Sciatic nerve (tissue), 2 donors: ENCODE results near the gene DCLK3. TPM values are rescaled to one million over a fixed set of nuclear protein-coding genes. Genes with fewer than 3 reads are reported as not detected.

Experiments used
- ATAC-seq: fragments of 200-7000 bp; cut with Tn5 transposase; one replicate; pipeline ENCODE4 v1.9.1; 2020; ENCODE audit warnings: mild to moderate bottlenecking, moderate library complexity
- DNase-seq: peaks from one replicate; pipeline ENCODE4 v3.0.0-alpha.2; 2020; ENCODE audit warnings: low spot score
- intact Hi-C: fragments of 100-400 bp; cut with DNase I; formaldehyde crosslinking; loops from one replicate; pipeline ENCODE4 v1.14.2; 2022
- total RNA-seq: library from RNA; stranded (reverse); fragmentation: NEBNext Ultra II Directional; extraction: Animal tissue kit (Norgen Biotek cat#: 25700); gene quantifications from one replicate; pipeline ENCODE4 v1.2.1, GENCODE V29; 2021
- donor health status: DM: no; HTN: no; CAD: no.
- donor health status: DM: no; HTN: no; CAD: no.

DCLK3 gene
- total RNA-seq, 1 donor from 2014 or later, result 57.7 TPM

DNA sequence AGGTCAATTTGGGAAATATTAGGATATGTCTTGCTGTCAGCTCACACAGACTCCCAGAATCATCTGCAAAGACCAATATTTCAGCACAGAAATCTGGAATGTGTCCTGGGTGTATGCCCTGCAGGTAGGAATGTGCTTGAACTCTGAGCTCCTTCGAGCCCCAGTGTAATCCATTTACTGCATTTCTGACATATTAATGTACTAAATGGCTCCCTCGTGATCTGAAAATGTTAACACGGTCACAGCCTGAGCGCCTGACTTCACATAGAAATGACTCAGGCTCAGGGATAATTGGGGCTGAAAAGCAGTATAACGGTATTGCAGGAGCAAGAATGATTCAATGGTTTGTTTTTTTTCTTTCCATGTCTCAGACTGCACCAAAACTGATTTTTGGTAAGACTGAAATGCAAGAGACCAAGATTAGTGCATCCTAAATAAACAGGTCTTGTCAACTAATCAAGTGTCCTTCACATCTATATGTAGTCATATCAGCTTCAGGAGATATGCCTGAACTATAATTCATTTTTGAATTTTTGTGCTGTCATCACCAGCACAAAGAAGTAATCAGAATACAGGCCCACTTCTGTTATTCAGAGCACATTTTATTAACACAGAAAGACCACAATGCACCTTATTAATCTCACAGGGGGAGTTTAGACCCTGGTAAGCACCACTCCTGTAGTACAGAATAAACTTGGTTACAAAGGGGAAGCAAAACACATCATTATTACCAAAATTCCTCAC is 49.8 kb downstream of the DCLK3 start:
- DNase-seq (no peak), ATAC-seq (no peak)
- intact Hi-C loops, result no loop called here

DNA sequence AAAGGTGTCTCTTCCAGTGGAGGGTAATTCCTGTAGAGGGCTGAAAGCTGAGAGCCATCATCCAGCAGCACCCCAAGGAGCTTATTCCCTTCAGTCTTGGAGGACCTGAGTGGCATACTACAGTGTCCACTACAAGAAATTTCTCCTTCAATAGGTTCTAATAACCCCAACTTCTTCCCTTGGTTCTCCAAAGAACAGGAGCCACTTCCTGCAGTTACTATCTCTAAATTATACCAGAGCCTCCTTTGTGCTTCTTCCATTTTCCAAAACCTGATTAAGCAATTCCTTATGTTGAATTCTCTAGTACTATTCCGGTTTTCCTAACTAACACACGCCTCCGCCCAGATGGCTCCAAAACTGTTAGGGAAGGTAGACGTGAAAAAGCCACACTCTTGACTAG is 50.4 kb downstream of the DCLK3 start:
- intact Hi-C loops, result no loop called here
- DNase-seq (no peak), ATAC-seq (no peak)

DNA sequence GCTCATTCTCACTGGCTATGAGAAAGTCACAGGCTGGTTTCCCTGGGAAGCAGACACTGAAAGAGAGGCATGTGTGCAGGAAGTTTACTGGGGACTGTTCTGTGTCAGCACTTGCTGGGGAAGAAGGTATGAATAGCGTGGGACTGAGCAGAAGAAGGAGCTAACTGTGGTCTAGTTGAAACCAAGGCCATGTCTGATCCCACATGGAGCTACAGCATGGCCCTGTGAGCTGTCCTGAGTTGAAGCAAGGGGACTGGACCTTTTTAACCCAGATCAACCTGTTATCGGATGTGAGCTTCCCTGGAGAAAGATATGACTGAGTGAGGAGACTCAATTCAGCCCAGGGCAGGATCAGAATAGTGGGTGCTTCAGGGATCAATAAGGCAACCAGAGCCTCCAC is 53.7 kb downstream of the DCLK3 start:
- intact Hi-C loops, result no loop called here
- ATAC-seq, result no peak
- DNase-seq, result no peak

DNA sequence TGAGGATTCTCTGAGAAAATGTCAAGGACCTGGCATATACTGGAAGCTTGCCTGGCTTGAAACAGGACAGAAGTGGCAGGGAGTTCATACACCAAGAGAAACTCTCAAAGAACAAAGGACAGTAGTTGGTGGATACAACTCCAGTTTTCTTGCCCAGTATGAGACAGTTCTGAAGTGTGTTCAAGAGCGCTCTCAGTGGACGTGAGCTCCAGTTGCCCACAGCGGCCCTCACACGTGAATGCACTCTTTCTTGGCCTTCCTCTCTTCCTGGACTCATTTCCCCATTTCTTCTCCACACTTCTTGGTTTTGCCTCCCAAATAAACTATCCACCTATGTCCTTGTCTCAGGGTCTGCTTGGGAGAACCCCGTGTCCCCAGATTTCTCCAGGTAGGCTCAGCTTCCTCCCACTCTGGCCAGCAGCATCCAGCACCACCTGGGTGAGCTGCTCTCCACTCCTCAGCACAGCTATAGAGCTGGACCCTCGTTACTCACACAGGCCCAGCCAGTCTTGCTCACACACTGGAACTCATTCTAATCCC is 54.5 kb downstream of the DCLK3 start:
- intact Hi-C loops, result loop anchor here (10.0 kb wide), 1 partner anchor 735 kb away; no protein-coding TSS in a partner anchor
- DNase-seq (no peak), ATAC-seq (no peak)

DNA sequence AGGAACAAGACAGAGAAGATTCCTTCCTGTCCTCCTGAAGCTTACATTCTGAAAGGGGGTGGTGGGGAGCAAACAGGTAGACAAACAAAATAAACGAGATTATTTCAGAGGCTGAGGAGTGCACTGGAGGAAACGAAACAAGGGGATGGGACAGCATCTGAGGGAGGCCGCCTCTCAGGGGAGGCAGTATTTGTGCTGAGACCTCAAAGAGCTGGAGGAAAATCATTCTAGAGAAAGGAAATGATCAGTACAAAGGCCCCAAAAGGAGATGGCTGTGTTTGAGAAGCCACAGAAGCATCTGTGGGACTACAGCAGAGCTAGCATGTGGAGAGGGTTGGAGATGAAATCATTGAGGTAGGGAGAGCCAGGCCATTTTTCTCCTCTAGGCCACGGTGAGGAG is 55.1 kb downstream of the DCLK3 start:
- DNase-seq, result no peak
- ATAC-seq, result no peak
- intact Hi-C loops, result loop anchor here (10.0 kb wide), 1 partner anchor 734 kb away; no protein-coding TSS in a partner anchor

DNA sequence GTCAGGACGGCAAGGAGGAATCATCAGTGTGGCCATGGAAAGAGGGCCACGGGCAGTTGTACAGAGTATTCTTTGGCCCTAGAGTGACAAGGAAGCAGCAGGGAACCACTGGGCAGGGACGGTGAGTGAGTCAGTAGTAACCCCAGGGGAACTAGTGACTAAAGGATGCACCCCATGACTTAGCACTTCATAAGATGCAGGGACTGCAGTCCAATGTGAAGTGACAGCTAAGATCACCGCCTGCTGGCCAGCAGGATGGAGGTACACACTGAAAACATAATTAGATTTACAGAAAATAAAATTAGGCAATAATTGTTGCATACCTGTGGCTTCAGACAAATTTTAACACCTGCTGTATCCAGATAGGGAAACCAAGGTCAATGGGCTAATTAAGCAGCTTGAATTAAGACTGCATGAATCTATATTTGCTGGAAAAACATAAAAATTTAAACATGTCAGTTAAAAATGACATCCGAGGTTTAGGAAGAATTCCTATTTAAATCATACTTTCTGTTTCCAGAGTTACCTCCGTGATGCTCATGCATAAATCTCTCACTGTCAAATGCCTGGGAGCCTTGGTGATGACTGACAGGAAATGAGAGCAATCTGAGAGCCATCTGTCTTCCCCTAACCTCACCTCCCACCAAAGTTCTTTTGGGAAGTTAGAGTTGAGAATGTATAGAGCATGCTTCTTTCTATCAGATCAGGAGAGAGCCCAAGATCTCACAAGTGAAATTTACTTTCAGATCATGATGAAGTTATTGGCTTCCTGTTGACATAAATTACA is 56.5 kb downstream of the DCLK3 start:
- no peak for DNase-seq
- intact Hi-C loops, result loop anchor here (10.0 kb wide), 1 partner anchor 733 kb away; no protein-coding TSS in a partner anchor
- no peak for ATAC-seq

DNA sequence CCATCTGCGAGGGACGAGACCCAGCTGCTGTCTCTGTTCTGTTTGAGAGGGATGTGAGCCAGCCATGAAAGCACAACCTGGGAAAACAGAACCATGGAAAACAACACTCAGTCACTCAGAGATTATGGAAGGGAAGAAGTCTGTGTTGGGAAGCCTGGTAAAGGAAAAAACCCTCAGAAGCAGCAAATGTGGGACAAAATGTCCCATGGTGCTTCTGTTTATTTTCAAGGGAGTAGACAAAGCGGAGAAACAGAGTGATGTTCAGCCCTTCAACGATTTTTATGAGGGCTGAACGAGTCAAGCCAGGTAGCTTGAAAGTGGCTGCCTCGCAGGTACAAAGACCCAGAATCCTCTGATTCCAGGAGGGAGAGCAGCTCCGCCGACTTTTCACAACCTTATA is 59.3 kb downstream of the DCLK3 start:
- DNase-seq (no peak), ATAC-seq (no peak)
- intact Hi-C loops, result loop anchor here (10.0 kb wide), 1 partner anchor 730 kb away; no protein-coding TSS in a partner anchor

DNA sequence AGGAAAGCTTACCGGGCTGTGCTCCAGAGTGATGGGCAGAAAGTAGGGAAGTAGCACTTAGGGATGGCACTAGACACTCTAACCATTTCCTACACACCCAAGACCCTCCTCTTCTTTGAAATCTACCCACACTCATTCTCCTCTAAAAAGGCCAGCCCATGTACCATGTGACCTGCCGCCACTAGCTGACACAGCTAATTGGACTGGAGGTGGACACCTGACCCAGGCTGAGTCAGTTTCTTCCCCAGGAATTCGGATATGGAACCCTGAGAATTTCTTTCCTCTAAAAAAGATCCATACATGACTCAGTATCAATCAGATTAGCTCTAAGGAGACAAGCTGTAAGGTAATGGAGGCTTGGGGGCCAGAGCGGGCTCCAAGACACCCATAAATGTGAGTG is 60.1 kb downstream of the DCLK3 start:
- DNase-seq (no peak), ATAC-seq (no peak)
- intact Hi-C loops, result loop anchor here (10.0 kb wide), 1 partner anchor 729 kb away; no protein-coding TSS in a partner anchor

DNA sequence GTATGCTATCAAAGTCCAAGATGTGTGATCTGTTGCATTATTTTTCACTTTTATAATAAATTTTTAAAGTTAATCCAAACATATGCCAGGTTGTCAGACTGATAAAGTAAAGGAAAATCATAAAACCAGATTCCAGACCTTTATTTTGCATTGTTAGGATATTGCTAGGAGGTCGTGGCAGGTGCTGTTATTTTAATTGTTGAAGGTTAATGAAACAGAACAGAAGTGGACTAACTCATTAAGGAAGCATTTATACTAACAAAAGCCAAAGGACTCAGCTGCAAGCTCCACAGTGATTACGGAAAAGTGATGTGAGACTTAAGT is 63.1 kb downstream of the DCLK3 start:
- intact Hi-C loops, result loop anchor here (10.0 kb wide), 1 partner anchor 726 kb away; no protein-coding TSS in a partner anchor
- DNase-seq, result no peak
- ATAC-seq, result no peak

DNA sequence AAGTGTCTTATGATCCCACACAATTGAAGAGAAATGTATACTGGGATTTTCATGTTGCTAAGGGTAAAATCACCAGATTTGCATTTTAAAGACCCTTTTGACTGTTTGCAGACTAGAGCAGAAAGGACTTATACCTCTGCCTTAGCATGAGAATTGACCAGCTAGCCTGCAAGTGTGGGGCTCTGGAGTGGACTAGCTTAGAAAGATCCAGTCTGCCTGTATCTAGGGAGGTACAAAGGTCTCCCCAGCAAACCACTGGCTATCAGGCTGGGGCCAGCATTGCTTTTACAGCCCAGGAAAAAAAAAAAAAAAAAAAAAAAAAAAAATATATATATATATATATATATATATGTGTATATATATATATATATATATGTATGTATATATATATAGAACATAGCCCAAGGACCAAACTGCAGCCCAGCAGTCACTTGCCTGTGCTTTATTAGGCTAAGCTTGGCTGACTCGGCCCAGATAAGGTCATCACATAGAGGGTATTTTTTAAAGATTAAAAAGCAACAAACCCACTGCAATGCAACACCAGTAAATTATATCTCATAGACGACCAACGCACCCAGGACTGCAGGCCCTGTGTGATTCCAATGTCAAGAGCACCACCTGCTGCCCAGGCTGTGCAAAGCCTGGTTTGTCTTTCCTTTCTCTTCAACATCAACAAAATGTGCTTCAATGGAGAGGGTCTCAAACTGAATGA is 63.7 kb downstream of the DCLK3 start:
- ATAC-seq, result peak; percentile 86
- DNase-seq, result peak; percentile 67
- intact Hi-C loops, result loop anchor here (10.0 kb wide), 1 partner anchor 726 kb away; no protein-coding TSS in a partner anchor

DNA sequence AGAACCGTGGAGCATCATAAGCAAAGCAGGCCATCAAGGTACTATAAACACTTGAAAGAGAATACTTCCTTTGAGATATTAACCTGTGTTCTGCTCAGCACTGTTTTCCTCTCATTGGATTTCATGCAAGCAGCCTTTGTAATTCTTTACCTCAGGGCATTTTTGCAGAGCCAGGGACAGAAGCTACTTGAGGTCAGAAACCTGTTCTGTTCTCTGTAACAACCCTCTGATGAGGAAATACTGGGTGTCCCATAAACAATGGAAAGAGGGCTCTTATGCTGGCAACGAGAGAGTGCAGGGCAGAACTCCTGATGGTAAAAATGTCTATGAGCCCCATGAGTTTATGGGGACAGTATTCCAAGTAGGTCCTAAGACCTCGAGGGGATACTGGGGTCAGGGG is 66.0 kb downstream of the DCLK3 start:
- ATAC-seq, result no peak
- DNase-seq, result no peak
- intact Hi-C loops, result no loop called here

DNA sequence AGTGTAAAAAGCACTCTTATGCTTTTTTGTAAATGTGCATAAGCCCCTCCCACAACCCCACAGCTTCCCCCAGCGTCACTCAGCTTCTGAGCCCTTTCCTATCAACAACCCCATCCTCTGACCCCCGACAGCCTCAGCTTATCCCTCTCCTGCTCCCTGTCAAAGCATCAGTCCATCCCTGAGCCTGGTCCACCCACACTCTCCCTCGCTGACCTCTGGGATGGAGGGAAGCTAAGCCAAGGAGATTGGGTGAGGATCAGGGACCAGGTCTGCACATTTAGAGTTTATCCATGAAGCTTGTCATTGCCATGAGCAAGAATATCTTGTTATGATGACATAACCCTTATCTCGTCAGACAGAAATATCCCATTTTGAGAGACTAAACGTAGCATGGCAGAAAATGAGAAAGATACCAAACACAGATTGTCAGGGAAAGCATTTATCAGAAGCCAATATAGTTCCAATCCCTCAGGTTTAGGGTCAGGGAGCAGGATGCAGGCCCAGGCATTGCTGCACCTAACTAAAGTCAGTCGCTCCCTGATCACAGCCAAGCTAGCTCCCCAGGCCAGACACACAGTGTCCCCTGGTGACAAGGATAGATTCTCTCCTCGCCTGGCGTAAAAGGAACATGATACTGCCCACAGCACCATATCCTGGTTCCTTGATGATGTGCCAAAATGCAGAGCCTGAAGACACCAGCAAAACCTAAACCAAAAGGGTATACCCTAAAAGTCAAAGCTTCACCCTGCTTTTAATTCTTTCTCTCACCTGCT is 66.9 kb downstream of the DCLK3 start:
- intact Hi-C loops, result no loop called here
- DNase-seq (no peak), ATAC-seq (no peak)

DNA sequence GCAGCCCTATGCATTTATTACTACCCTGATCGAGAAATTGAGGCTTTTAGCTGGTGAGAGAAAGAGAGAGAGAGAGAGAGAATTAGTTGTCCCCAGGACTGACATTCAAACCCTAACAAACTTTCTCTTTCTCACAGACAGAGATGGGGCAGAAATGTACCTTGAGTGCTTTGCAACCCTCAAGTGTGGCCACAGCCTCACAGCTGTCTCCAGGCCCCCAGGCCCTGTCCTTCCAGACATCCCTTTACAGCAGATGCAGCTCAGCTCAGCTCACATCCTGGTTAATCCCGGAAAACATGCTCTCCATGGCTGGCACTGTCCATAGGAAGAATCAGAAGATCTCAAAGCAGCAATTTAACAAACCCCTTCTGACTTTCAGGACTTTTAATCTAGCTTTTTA is 67.6 kb downstream of the DCLK3 start:
- DNase-seq, result no peak
- ATAC-seq, result no peak
- intact Hi-C loops, result no loop called here

DNA sequence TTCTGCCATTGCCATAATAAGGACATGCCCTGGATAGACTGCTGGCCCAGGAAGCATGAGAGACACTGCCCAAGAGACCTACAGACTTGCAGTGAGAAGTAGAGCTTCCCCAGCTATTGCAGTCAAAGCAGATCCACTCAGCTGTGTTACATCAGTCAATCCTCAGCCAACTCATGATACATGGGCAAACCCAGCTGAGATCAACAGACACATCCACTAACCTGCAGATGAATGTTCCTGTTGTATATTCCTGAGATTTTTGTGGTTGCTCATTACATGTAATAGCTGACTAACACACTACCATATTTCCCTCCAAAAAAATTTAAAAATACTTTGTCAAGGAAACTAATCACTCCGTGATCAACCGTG is 68.6 kb downstream of the DCLK3 start:
- no peak for ATAC-seq
- intact Hi-C loops, result no loop called here

DNA sequence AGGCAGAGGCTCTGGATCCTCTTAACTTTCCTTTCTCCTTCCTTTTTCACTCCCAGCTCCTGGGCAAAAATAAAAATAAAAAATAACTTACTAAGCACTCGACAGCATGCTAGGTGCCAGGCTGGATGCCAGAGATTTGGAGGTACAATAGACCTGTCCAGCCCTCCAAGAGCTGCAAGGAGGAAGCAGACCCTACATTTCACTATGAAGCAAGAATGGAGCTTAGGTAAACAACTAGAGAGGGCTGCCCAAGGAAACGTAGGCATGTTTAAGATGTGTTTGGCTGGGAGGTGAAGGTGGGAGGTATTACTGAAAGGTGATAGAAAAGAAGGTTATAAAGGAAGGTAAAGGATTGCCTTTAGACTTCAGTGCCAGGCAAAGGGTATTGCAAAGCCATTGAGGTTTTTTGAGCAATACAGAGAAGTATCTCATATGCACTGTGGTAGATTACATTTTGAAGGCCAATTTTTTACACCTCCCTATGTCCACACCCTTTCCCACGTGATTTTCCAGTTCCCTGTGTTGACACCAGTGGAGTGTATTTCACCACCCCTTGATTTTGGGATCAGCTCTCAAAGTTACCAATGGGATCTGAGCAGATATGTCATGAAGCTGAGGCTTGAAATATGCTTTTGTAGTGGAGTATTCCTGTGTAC is 69.1 kb downstream of the DCLK3 start:
- DNase-seq (no peak), ATAC-seq (no peak)
- intact Hi-C loops, result no loop called here

More for the DNA sequence above, 68.6 kb downstream of the DCLK3 start:
- DNase-seq, result no peak

DNA sequence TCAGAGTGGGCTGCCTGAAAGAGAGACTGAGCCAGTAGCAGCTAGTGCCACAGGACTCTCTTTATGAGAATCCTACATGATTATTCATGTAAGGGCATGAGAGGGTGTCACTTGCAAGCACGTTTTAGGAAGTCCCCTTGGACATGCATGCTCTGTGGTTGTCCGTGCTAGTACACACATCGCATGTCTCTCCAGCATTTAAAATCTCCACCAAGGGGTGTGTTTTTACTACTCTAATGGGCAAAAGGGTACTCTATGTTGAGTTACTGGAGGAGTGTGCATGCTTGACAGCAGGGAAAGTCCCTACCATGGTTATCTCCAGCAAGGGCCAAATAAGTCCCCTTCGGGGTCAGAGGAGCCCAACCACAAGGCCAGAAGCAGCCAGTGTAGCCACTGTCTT is 70.7 kb downstream of the DCLK3 start:
- DNase-seq (no peak), ATAC-seq (no peak)
- intact Hi-C loops, result no loop called here

DNA sequence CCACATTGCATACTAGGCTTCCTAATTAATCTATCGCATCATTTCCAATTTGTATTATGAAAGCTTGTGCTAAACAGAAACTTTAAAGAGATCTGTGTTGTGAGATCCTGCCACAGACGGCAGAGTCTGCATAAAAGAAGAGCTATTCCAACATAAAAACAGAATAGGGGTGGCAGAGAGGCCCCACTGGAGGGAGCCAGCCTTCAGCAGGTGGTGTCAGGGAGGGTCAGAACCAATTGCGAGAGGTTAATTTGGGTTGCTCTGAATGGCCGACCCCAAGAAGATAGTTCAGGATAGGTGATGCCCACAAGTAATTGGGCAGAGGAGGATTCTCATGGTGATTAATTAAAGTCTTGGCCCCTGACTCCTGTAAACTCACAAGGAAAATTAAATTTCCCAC is 74.8 kb downstream of the DCLK3 start:
- intact Hi-C loops, result no loop called here
- ATAC-seq, result no peak

DNA sequence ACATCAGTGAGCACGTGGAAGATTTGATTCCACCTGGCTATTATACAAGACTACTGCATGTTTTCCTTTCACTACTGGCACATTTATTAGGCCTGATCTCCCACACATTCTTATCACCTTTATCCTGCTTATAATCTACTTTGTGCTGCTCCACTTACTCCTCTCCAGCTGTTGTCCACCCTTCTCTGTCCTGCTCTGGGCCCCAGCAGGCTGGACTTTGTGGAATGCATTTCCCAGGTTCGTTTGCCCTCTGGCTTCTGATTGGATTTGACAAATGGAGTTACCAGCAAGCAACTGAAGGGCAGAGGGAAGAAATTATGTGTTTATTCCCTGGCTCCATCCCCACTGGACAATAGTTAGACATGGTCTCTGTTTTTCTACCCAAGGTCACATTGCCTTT is 75.5 kb downstream of the DCLK3 start:
- ATAC-seq (no peak), DNase-seq (no peak)
- intact Hi-C loops, result no loop called here

More for the DNA sequence above, 74.8 kb downstream of the DCLK3 start:
- no peak for DNase-seq
